Suprapubic skin (tissue), 4 donors: ENCODE results near the gene TSHZ2. TPM values are rescaled to one million over a fixed set of nuclear protein-coding genes. Genes with fewer than 3 reads are reported as not detected.

Source experiments
- DNase-seq, 2 donors: peaks; one replicate each; pipeline ENCODE4 v3.0.0-alpha.2; 2019; ENCODE audit warnings: low spot score in 2 of 2
- H3K27ac ChIP-seq: fragments of 200-600 bp; sonication (generic); one replicate; pipeline ENCODE4 v1.5.1; 2019
- H3K27me3 ChIP-seq: fragments of 200-600 bp; sonication (generic); one replicate; pipeline ENCODE4 v1.5.1; 2019
- H3K36me3 ChIP-seq: fragments of 200-600 bp; sonication (generic); one replicate; pipeline ENCODE4 v1.5.1; 2019
- H3K4me1 ChIP-seq: fragments of 200-600 bp; sonication (generic); one replicate; pipeline ENCODE4 v1.5.1; 2019
- H3K4me3 ChIP-seq: fragments of 200-600 bp; sonication (generic); one replicate; pipeline ENCODE4 v1.5.1; 2019; ENCODE audit warnings: mild to moderate bottlenecking
- H3K9me3 ChIP-seq: fragments of 200-600 bp; sonication (generic); one replicate; pipeline ENCODE4 v1.5.1; 2019
- EP300 ChIP-seq: sonication (generic); formaldehyde crosslinking; IDR thresholded peaks from one replicate; pipeline ENCODE4 v1.6.1; 2017; ENCODE audit warnings: antibody characterized with exemption
- POLR2A ChIP-seq, 2 donors: fragments of 450-650 bp; IDR thresholded peaks; one replicate each; pipeline ENCODE4 v1.6.1; 2017; ENCODE audit warnings: antibody characterized with exemption in 2 of 2, mild to moderate bottlenecking in 2 of 2, moderate library complexity in 2 of 2
- POLR2AphosphoS5 ChIP-seq, 3 donors: sonication (generic); formaldehyde crosslinking; IDR thresholded peaks; one replicate each; pipeline ENCODE4 v1.6.1; 2017; ENCODE audit warnings: antibody characterized with exemption in 3 of 3
- WGBS: methylation state at CpG from one replicate; pipeline ENCODE4 v1.1.5; 2018; 5-methylcytosine and 5-hydroxymethylcytosine counted together
- total RNA-seq, 4 donors: library from RNA; depleted of rRNA; stranded (reverse); fragments of >200 nt; gene quantifications; one replicate each; pipeline ENCODE4 v1.1.0, GENCODE V29; 2016
- TF ChIP-seq, protein P1 (sequence below), 2 donors: fragments of 200-600 bp in 1 of 2; fragments of 450-650 bp in 1 of 2; sonication (generic) in 1 of 2; IDR thresholded peaks; one replicate each; pipeline ENCODE4 v1.5.1; 2016 to 2019; ENCODE audit warnings: antibody characterized with exemption in 2 of 2, mild to moderate bottlenecking in 1 of 2, moderate library complexity in 1 of 2

TSHZ2 gene
- total RNA-seq, 4 donors from 2014 or later = 10.2 to 24.7 (median 19.2) TPM

DNA sequence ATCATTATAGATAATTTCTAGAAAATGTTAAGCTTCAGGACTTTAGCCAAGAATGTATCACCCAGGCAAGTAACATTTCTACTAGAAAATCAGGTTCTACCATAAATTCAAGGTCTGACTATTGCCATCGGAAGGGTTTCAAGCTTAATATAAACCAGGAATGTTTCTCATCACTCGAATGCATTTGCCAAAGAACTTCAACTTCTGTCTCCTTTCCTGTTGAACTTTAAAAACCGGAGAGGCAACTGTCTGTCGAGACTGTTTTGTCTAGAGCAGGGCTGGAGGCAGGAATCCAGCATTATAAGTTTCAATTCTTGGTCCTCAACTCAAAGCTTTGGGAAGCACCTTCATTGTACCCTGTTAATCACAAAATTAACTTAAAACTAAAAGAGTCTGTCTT is 356.8 kb downstream of the TSHZ2 start:
- Histone ChIP-seq H3K4me3 (no peak overlapping the region), H3K9me3 (no peaks in the 10 kb centered on the region), H3K27me3 (no peaks in the 10 kb centered on the region), H3K4me1 (peaks cover 28% of the 10 kb centered on the region), H3K27ac (no peak overlapping the region), H3K36me3 (no peaks in the 10 kb centered on the region)
- 18% methylated on average over 4 of the region's 4 CpGs for WGBS
- TF ChIP-seq POLR2A (IDR thresholded peaks at IDR 0.05) (no peak), EP300 (no peak), POLR2AphosphoS5 (IDR thresholded peaks at IDR 0.05) (no peak)
- TF ChIP-seq, protein P1, sequence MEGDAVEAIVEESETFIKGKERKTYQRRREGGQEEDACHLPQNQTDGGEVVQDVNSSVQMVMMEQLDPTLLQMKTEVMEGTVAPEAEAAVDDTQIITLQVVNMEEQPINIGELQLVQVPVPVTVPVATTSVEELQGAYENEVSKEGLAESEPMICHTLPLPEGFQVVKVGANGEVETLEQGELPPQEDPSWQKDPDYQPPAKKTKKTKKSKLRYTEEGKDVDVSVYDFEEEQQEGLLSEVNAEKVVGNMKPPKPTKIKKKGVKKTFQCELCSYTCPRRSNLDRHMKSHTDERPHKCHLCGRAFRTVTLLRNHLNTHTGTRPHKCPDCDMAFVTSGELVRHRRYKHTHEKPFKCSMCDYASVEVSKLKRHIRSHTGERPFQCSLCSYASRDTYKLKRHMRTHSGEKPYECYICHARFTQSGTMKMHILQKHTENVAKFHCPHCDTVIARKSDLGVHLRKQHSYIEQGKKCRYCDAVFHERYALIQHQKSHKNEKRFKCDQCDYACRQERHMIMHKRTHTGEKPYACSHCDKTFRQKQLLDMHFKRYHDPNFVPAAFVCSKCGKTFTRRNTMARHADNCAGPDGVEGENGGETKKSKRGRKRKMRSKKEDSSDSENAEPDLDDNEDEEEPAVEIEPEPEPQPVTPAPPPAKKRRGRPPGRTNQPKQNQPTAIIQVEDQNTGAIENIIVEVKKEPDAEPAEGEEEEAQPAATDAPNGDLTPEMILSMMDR (IDR thresholded peaks at IDR 0.05) = no peak
- DNase-seq = no peak

DNA sequence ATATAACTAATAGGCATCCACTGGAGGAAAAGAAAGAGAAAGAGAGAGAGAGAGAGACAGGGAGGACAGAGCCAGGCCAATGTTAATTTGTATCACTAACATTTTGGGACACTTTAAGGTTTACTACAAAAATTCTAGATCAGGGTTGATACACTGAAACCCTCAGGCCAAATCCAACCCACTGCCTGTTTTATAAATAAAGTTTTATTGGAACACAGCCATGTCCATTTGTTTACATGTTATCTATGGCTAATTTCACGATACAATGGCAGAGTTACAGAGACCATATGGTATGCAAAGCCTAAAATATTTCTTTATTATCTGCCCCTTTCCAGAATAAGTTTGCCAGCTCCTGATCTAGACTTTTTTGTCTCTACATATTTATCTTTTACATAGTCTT is 357.6 kb downstream of the TSHZ2 start:
- H3K9me3 ChIP-seq = no peaks in the 10 kb centered on the region
- H3K4me1 ChIP-seq = peaks cover 28% of the 10 kb centered on the region
- no peaks in the 10 kb centered on the region for H3K36me3 ChIP-seq
- no peak for DNase-seq
- no peak overlapping the region for H3K27ac ChIP-seq
- no peak overlapping the region for H3K4me3 ChIP-seq
- TF ChIP-seq POLR2AphosphoS5 (IDR thresholded peaks at IDR 0.05) (no peak), EP300 (no peak), POLR2A (IDR thresholded peaks at IDR 0.05) (no peak)
- TF ChIP-seq, protein P1 (IDR thresholded peaks at IDR 0.05) = no peak
- no peaks in the 10 kb centered on the region for H3K27me3 ChIP-seq
- 68% methylated on average over 1 of the region's 1 CpG for WGBS

DNA sequence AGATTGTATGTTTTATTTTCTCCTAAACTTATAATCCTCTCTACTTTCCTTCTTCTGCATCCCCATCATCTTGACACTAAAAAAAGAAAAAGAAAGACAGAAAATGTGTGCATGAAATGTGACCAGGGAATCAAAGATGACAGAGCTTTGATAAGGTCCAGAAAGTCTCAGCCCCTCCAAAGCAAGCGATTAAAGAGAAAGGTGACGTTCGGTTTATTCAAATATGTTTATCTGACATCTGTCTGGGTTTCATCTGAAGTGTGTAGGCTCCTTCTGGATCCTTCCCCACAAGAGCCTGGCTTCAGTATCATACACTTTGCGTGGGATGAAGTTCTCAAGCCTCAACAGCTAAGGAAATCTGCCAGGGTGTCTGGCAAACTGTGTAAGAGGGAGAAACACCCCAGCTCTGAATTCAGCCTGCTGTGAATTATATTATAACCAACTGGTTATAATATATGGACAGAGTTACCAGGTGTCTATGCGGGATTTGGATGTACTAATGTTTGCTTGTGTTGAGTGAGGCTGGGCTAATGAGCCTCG is 358.5 kb downstream of the TSHZ2 start:
- no peaks in the 10 kb centered on the region for H3K36me3 ChIP-seq
- no peak for TF ChIP-seq POLR2A (IDR thresholded peaks at IDR 0.05)
- TF ChIP-seq, protein P1 (IDR thresholded peaks at IDR 0.05) = no peak
- no peak for TF ChIP-seq EP300
- no peak for TF ChIP-seq POLR2AphosphoS5 (IDR thresholded peaks at IDR 0.05)
- peaks cover 28% of the 10 kb centered on the region for H3K4me1 ChIP-seq
- H3K27me3 ChIP-seq = no peaks in the 10 kb centered on the region
- H3K27ac ChIP-seq = no peak overlapping the region
- no peak overlapping the region for H3K4me3 ChIP-seq
- no peaks in the 10 kb centered on the region for H3K9me3 ChIP-seq
- WGBS = 57% methylated on average over 6 of the region's 6 CpGs
- DNase-seq = no peak

DNA sequence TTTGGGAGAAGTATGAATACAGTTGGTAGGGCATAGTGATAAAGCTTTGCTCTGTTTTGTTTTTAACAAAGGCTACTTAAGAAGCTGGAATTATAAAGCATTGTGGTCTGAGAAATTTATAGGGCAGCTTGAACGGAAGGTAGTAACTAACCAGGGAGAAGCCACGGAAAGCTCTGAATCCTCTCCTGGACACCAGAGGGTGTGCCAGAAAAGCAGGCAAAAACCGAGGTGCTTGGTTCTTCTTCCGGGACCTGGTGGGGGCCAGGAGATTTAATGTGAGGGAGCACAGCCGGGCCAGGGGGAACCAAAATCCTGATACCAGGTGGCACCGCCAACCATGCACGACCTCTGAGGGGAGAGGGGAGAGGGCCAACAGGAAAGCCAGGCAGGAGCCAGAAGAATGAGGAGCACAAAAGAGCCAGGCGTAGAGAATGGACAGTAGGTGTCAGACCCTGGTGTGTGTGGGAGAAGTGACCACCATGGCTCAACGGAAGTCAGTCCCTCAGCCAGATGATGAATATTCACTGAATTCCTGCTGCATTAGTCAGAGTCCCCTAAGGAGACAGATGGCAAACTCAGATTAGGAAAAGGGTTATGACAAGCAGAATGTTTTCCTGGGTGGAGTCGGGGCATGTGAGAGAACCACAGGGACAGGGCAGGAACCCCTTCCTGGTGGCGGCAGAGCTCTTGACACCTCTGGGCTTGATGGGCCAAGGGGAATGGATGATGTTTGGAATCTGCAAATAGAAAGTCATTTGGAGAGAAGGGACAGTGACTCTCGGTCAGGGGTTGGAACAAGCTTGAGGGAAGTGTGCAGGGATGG is 359.2 kb downstream of the TSHZ2 start:
- Histone ChIP-seq H3K9me3 (no peaks in the 10 kb centered on the region), H3K4me1 (peaks cover 28% of the 10 kb centered on the region), H3K4me3 (no peak overlapping the region), H3K36me3 (no peaks in the 10 kb centered on the region), H3K27me3 (no peaks in the 10 kb centered on the region), H3K27ac (no peak overlapping the region)
- DNase-seq = no peak
- 36% methylated on average over 12 of the region's 12 CpGs for WGBS
- TF ChIP-seq, protein P1 (IDR thresholded peaks at IDR 0.05) = no peak
- no peak for TF ChIP-seq POLR2A (IDR thresholded peaks at IDR 0.05)
- peak in 1 of 3 donors; percentile 38 for TF ChIP-seq POLR2AphosphoS5 (IDR thresholded peaks at IDR 0.05)

DNA sequence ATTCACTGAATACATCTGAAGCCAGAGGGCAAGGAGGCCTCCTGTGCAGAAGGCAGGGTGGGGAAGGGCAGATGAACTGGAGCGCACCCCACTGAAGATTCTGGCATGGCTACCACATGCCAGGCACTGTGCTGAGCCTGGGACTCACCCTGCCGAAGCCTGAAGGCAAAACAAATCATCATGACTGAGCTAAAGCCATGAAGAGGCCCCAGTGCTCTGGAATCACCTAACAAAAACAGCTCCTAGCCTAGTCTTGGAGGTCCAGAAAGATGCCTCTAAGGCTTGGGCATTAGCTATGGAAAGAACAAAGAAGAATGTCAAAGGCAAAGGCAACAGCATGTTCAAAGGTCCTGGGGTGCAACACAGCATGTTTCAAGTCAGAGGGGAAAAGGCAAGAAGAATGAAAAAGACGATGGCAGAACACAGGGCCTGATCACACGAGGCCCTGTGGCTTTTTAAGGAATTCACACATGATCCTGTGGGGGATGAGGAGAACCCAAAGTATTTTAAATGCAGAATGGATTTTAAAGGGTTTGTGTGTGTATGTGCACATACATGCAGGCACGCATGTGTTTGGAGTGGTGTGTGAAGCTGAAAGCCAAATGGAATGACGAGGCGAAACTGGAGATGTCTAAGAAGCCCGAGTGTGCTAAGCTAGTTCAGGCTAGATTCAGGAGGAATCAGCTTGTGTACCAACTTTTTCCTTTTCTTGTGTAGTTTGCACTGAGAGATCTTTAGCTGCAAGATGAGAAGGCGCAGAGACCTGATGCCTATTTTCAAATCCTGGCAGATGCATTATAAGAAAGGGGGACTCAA is 360.1 kb downstream of the TSHZ2 start:
- Histone ChIP-seq H3K27ac (no peak overlapping the region), H3K4me1 (peaks cover 28% of the 10 kb centered on the region), H3K9me3 (no peaks in the 10 kb centered on the region), H3K36me3 (no peaks in the 10 kb centered on the region), H3K4me3 (no peak overlapping the region), H3K27me3 (no peaks in the 10 kb centered on the region)
- no peak for TF ChIP-seq POLR2AphosphoS5 (IDR thresholded peaks at IDR 0.05)
- TF ChIP-seq EP300 = no peak
- no peak for DNase-seq
- 68% methylated on average over 9 of the region's 9 CpGs for WGBS
